Aorta (tissue), 5 donors: ENCODE measurements around the gene SCAMP3. TPM values are rescaled to one million over a fixed set of nuclear protein-coding genes. Genes with fewer than 3 reads are reported as not detected.
"Not testable (repeated sequence)": the region's sequence is repeated elsewhere in the genome, so short reads cannot be mapped to it uniquely, and the experiment has no call there.

Source experiments
- ATAC-seq: fragments of 200-7000 bp; cut with Tn5 transposase; one replicate; pipeline ENCODE4 v1.9.1; 2022; ENCODE audit warnings: moderate library complexity; ENCODE audit not compliant: low FRiP score
- DNase-seq, 2 donors: peaks; one replicate each; pipeline ENCODE4 v3.0.0-alpha.2; 2020
- H3K27ac ChIP-seq, 2 donors: one replicate each; pipeline ENCODE4 v1.5.1; 2013; ENCODE audit warnings: low read length in 2 of 2, mild to moderate bottlenecking in 2 of 2, moderate library complexity in 2 of 2, control low read depth in 1 of 2, inconsistent platforms in 1 of 2, low read depth in 1 of 2
- H3K27me3 ChIP-seq, 2 donors: one replicate each; pipeline ENCODE4 v1.6.1; 2013; ENCODE audit warnings: control low read depth in 1 of 2, low read length in 1 of 2, mild to moderate bottlenecking in 1 of 2, moderate library complexity in 1 of 2; ENCODE audit not compliant: insufficient read depth in 2 of 2, control insufficient read depth in 1 of 2
- H3K36me3 ChIP-seq, 2 donors: one replicate each; pipeline ENCODE4 v1.6.1; 2013; ENCODE audit warnings: control low read depth in 1 of 2, low read length in 1 of 2, mild to moderate bottlenecking in 1 of 2; ENCODE audit not compliant: insufficient read depth in 2 of 2, control insufficient read depth in 1 of 2
- H3K4me1 ChIP-seq, 2 donors: one replicate each; pipeline ENCODE4 v1.6.1; 2013; ENCODE audit warnings: low read length in 2 of 2, control low read depth in 1 of 2, mild to moderate bottlenecking in 1 of 2, moderate library complexity in 1 of 2; ENCODE audit not compliant: insufficient read depth in 2 of 2, control insufficient read depth in 1 of 2
- H3K4me3 ChIP-seq, 2 donors: one replicate each; pipeline ENCODE4 v1.5.1; 2013; ENCODE audit warnings: low read length in 2 of 2, control low read depth in 1 of 2, mild to moderate bottlenecking in 1 of 2
- H3K9me3 ChIP-seq: one replicate; pipeline ENCODE4 v1.6.1; 2013; ENCODE audit warnings: mild to moderate bottlenecking, low read length; ENCODE audit not compliant: control insufficient read depth
- WGBS, 2 donors: extraction: QIAGEN DNeasy Blood & Tissue Kit; methylation state at CpG; one replicate each; pipeline ENCODE4 v1.1.7; 2013; 5-methylcytosine and 5-hydroxymethylcytosine counted together
- intact Hi-C, 2 donors: fragments of 100-400 bp; cut with DNase I; formaldehyde crosslinking; loops; one replicate each; pipeline versions ENCODE4 v1.14.2 to v1.15.0; 2022
- polyA plus RNA-seq, 2 donors: library from polyadenylated mRNA; stranded (reverse); fragments of 200-250 nt; gene quantifications; one replicate each; pipeline ENCODE4 v1.2.3, GENCODE V29; 2013
- total RNA-seq, 2 donors: library from RNA; stranded (reverse); fragmentation: NEBNext Ultra II Directional; extraction: Animal tissue kit (Norgen Biotek cat#: 25700); gene quantifications; one replicate each; pipeline ENCODE4 v1.2.1, GENCODE V29; 2021
- donor health status: healthy with polysubstance abuse.
- donor health status: Bipolar disorder and iron deficiency.
- donor health status: DM: no; HTN: no; CAD: no.
- donor health status: DM: no; HTN: no; CAD: no.
- donor health status: DM: yes; HTN: yes; CAD: no.

Gene SCAMP3
- total and polyA plus RNA-seq, 4 donors, result 11.9 to 46.8 (median 38.3) TPM

DNA sequence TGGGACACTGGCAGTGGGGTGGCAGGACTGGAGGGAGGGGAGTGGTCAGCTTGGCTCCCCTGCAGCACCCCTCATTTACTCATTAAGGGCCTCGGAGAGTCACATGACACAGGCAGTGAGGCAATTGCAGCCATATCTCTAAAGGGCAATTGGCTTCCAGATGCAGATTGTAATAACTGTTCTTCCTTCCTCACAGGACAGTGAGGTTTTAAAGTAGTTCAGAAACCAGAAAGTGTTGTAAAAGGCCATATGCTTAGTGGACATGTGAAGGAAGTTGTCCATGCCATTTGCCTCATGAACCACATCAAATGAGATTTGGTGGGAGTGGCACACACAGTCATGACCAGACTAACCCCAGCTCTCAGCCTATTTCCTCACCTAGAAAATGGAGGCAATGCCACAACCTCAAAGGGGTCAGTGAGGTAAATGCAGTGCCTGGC is 42.5 kb downstream of the SCAMP3 start:
- peaks cover 0 to 3% of the 10 kb centered on the region in 2 donors for H3K4me1 ChIP-seq
- H3K27me3 ChIP-seq, result no peaks in the 10 kb centered on the region
- H3K27ac ChIP-seq, result no peak overlapping the region
- no peaks in the 10 kb centered on the region for H3K36me3 ChIP-seq
- intact Hi-C loops, result no loop called here
- ATAC-seq (peak; percentile 53), DNase-seq (no peak)
- WGBS, 2 donors, result 0 to 11% methylated on average over 1 of the region's 1 CpG
- H3K9me3 ChIP-seq, result no peaks in the 10 kb centered on the region
- H3K4me3 ChIP-seq, result no peak overlapping the region

DNA sequence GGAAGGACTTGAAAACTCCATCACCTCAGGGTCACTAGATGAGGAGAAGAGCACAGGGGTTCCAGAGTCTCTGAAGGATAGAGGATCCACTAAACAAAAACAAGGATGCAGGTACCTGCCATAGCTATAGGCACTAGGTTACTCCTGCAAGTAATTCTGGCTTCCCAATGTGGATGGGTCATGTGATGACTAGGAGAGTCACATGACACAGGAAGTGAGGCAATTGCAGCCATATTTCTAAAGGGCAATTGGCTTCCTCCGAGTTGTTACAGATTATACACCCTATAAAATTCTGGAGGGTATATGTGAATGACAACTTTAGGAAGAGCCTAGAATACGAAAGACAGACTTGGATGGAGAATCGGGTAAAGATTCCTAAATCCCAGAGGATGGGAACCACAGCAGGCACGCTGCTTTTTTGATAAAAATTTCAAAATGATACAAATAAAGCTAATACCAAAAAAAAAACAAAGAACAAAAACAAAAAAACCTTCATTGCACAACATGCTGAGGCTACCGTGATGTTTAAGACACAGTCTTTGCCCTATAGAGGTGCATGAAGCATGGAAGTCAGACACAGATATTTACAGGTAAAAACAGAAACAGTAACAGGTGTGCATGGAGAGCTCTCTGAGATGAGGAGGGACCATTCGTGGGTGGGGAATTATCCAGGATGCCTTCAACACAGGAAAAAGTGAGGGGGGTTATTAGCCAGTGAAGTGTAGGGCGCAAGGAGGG is 43.1 kb downstream of the SCAMP3 start:
- Histone ChIP-seq H3K4me1 (no peaks in the 10 kb centered on the region), H3K4me3 (no peak overlapping the region), H3K27me3 (no peaks in the 10 kb centered on the region), H3K36me3 (no peaks in the 10 kb centered on the region), H3K27ac (no peak overlapping the region), H3K9me3 (no peaks in the 10 kb centered on the region)
- 43 to 51% methylated on average over 7 of the region's 7 CpGs for whole genome bisulfite sequencing, 2 donors
- DNase-seq, result no peak
- peak; percentile 67 for ATAC-seq
- intact Hi-C loops, result no loop called here

DNA sequence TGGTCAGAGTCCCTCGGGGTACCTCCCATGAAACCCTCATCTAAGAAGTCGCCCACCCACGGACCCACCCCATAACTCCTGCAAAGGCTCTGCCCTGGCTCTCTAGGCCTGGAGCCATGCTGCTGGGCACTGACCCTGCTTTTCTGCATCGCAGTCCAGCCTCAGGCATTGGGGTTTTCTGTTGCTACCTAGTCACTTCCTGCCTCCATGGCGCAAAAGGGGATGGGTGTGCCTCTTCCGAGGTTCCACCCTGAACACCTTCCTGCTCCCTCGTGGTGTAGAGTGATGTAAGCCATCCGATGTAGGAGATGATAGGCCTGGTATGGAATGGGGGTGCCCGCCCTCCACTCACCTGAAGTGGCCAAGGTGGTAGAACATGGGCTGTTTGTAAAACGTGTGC is 47.5 kb downstream of the SCAMP3 start:
- WGBS, 2 donors, result 88% methylated on average over 9 of the region's 10 CpGs
- H3K9me3 ChIP-seq, DNase-seq, ATAC-seq, H3K36me3 ChIP-seq, H3K27me3 ChIP-seq, H3K4me1 ChIP-seq, H3K4me3 ChIP-seq, H3K27ac ChIP-seq, intact Hi-C loops: not testable (repeated sequence)

DNA sequence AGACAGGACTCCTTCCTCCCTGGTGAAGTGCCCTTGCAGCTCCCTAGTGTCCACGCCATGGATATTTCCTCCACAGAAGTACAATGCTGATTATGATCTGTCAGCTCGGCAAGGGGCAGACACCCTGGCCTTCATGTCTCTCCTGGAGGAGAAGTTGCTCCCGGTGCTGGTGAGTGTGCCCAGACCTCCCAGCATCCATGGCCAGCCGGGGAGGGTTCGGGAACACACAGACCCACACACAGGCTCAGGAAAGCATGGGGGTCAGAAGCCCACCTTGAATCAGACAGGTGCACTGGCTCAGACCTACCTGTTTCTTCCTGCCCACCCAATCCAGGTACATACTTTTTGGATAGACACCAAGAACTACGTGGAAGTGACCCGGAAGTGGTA is 50.1 kb downstream of the SCAMP3 start:
- H3K4me3 ChIP-seq, H3K36me3 ChIP-seq, H3K9me3 ChIP-seq, intact Hi-C loops, H3K27me3 ChIP-seq, H3K4me1 ChIP-seq, ATAC-seq: not testable (repeated sequence)
- peak in 1 of 2 donors; percentile 30 for DNase-seq
- H3K27ac ChIP-seq, result peak overlapping the region in 1 of 2 donors; percentile 50
- 45 to 50% methylated on average over 7 of the region's 7 CpGs for WGBS, 2 donors

DNA sequence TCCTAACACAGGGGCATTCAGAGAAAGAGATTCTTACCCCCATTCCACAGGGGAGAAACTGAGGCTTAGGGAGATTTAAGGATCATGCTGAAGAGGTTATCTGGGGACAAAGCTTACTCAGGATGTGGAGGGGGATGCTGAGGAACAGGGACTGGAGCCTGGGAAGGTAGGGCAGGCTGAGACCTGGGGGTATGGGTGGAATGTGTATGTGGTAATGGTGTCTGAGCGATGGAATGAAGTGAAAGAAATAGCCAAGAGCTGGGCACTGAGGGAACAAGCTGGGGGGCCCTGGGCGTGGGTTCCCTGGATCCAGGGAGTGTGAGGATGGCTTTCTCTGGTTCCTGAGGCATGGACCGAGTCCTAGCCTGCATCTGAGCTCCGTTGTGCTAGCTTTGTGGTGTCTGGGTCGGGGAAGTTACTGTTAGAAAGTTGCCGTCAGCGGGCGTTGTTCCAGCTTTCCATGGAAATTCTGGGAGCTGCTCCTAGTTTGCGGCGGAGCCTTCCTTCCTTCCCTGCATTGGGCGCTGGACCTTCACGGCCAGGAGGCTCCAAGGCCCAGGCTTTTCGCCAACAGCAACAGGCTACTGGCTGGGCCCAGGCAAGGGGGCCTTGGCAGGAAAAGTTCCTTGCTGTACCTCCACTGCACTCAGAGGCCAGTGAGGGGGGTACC is 50.6 kb downstream of the SCAMP3 start:
- 6 to 10% methylated on average over 11 to 13 of the region's 13 CpGs for WGBS, 2 donors
- H3K27me3 ChIP-seq, intact Hi-C loops, H3K36me3 ChIP-seq, H3K9me3 ChIP-seq, H3K4me1 ChIP-seq, H3K4me3 ChIP-seq, ATAC-seq: not testable (repeated sequence)
- peak; percentile 86 to 89 for DNase-seq
- peak overlapping the region in 1 of 2 donors; percentile 61 for H3K27ac ChIP-seq

DNA sequence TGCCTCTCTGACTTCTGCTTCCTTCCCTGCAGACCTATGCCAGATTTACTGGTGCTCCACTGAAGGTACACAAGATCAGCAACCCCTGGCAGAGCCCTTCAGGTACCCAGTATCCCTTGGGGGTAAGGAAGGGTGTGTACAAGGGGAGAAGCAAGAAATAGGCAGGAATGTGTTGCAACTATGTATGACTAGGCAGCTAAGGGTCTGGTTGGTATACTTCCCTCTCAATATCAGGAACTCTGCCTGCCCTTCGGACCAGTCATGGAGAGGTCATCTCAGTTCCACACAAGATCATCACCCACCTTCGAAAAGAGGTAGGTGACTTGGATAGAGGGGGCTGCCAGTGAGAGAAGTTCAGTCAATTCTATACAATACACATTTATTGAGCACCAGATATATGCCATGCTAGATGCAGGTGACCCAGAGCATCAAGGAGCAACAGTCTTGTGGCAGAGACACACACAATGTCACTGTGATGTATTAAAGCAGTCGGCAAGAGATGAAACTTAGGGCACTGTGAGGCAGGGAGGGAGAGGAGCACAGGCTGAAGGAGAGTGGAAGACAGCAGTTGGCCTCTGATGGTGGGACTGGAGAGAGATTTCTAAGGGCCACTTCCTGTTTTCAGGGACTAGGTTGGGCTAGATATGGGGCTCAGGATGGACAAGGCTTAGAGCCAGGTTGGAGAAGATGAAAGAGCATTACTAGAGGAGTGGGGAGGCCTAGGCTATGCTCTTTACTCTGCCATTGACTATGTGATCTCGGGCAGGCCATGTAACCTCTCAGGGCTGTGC is 51.7 kb downstream of the SCAMP3 start:
- intact Hi-C loops, result no loop called here
- 79 to 82% methylated on average over 4 of the region's 4 CpGs for WGBS, 2 donors
- peak overlapping the region in 1 of 2 donors; percentile 41 for H3K27ac ChIP-seq
- H3K4me1 ChIP-seq, result no peaks in the 10 kb centered on the region
- H3K27me3 ChIP-seq, result no peaks in the 10 kb centered on the region
- H3K4me3 ChIP-seq, result no peak overlapping the region
- DNase-seq (peak in 1 of 2 donors; percentile 30), ATAC-seq (no peak)
- H3K9me3 ChIP-seq, result no peaks in the 10 kb centered on the region
- H3K36me3 ChIP-seq, result no peaks in the 10 kb centered on the region

DNA sequence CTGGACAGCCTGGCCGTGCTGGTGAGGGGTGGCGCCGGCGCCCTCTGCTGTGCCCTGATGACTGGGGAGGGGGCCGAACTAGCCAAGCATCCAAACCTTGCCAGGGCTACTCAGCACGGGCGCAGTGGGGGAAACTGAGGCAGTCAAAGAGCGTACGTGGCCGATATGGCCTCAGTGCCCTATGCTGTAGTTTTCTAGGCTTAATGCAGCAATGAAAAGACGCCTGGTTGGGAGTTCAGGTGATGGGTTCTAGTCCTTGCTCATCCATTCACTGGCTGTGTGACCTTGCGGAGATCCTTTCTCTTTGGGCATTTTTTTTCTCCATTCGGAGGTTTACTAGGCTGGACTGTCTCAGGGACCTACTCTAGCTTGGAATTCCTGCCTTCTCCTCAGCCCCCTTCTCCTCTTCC is 52.8 kb downstream of the SCAMP3 start:
- Histone ChIP-seq H3K4me1 (no peaks in the 10 kb centered on the region), H3K27ac (peak overlapping the region; percentile 98 to 99), H3K4me3 (peak overlapping the region; percentile 27 to 60), H3K9me3 (no peaks in the 10 kb centered on the region), H3K27me3 (no peaks in the 10 kb centered on the region), H3K36me3 (no peaks in the 10 kb centered on the region)
- intact Hi-C loops, result loop anchor here (5.0 kb wide), 2 partner anchors 33 to 113 kb away; partner anchors contain the start of gene RUSC1 (in 1 of the 2)
- 3 to 6% methylated on average over 13 of the region's 13 CpGs for WGBS, 2 donors
- ATAC-seq, result no peak
- no peak for DNase-seq

DNA sequence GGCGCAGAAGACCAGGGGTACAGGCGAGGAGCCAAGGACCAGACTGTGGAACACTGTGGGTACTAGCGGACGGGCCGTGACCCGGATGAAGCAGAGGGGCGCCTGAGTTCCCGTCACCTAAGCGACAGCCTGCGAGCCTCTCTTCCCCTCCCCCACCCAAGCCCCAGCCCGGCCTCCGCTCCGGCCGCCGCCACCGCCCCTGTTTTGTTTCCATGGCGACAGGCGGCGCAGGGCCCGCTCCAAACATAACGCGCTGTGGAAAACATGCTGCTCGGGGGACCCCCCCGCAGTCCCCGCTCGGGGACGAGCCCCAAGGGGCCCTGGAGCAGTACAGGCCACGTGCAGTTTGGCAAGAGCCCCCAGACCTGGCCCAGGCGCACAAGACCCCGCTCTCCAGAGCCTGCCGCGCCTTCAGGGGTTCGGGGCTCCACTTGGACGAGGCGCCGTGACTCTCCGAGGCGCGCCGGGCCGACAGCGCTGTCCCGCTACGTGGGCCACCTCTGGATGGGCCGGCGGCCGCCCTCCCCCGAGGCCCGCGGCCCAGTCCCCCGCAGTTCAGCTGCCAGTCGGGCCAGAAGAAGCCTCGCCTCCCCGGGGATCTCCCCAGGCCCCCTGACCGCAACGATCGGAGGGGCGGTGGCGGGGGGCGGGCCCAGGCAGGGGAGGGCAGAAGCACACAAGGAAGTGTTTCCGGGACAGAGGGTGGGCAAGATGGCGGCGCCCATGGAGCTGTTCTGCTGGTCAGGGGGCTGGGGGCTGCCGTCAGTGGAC is 53.4 kb downstream of the SCAMP3 start, which contains the start of gene MTX1:
Gene MTX1 (plus strand): TSS at position 155 of the 771 bp plus-strand sequence. CDS start 110 bp downstream, at position 265.
- no peaks in the 10 kb centered on the region for H3K9me3 ChIP-seq
- H3K27me3 ChIP-seq, result no peaks in the 10 kb centered on the region
- H3K4me3 ChIP-seq, result peak within 1 kb of the TSS; percentile 34 to 60
- H3K27ac ChIP-seq, result peak within 1 kb of the TSS; percentile 98 to 99
- intact Hi-C loops, result loop anchor here (1.0 to 5.0 kb wide), 3 partner anchors 19 to 114 kb away; partner anchors contain the start of gene RUSC1 (in 1 of the 2)
- no peaks in the 10 kb centered on the region for H3K36me3 ChIP-seq
- DNase-seq (peak; percentile 96 to 98), ATAC-seq (peak; percentile 93)
- 0% methylated on average over 63 to 64 of the region's 64 CpGs for WGBS, 2 donors
- no peaks in the 10 kb centered on the region for H3K4me1 ChIP-seq
